ENCODE measurements around the gene PSPH.
"Not testable (repeated sequence)": the region's sequence is repeated elsewhere in the genome, so short reads cannot be mapped to it uniquely, and the experiment has no call there.

PSPH gene

DNA sequence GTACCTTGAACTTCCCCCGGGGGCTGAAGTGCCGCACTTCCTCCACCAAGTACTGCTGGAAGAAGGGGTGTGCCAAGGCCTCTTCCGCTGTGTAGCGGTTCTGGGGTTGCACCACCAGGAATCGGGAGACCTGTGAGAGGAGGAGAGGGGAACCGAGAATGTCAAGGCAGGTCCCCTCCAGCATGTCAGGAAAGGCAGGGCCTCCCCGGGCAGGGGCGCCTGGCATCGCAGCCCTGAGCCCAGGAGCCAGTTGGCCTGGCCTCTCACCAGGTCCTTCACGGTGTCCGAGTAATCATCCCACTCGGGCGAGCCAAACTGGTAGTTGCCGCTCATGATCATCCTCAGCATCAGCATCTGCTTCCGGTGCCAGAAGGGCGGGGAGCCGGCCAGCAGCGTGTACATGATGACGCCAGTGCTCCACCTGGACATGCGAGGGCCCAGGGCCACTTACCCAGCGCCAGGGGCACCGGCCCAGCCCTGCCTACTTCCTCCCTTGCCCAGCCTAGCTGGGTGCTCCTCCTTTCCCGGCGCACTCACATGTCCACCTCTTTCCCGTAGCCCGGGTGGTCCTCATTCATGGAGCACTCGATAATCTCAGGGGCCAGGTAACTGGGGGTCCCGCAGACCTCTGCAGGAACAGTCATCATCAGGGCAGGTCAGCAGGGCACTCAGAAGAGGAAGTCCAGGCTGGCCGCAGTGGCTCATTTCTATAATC is 30.5 kb upstream of the PSPH start:
- no peak overlapping the region for H3K27ac ChIP-seq (ENCODE audit: low read length)
- peaks cover 18% of the 10 kb centered on the region for H3K36me3 ChIP-seq (ENCODE audit: control insufficient read depth, low read depth, low read length)
- H3K9ac ChIP-seq (ENCODE audit: low read length) = no peak overlapping the region
- H3K27me3 ChIP-seq (ENCODE audit: control insufficient read depth, insufficient read depth, low read length) = no peaks in the 10 kb centered on the region
- H3K4me3 ChIP-seq (ENCODE audit: low read length) = no peak overlapping the region
- no peaks in the 10 kb centered on the region for H3K9me3 ChIP-seq (ENCODE audit: control insufficient read depth, low read depth, low read length)
- no peaks in the 10 kb centered on the region for H3K4me1 ChIP-seq (ENCODE audit: control insufficient read depth, low read depth, low read length)

- H3K27me3 ChIP-seq (ENCODE audit: control insufficient read depth, insufficient read depth, low read length); H3K4me3 ChIP-seq (ENCODE audit: low read length); H3K9ac ChIP-seq (ENCODE audit: low read length); H3K9me3 ChIP-seq (ENCODE audit: control insufficient read depth, low read depth, low read length); H3K27ac ChIP-seq (ENCODE audit: low read length); H3K4me1 ChIP-seq (ENCODE audit: control insufficient read depth, low read depth, low read length): not testable (repeated sequence)
- H3K36me3 ChIP-seq (ENCODE audit: control insufficient read depth, low read depth, low read length) = peaks cover 21% of the 10 kb centered on the region
Observed at GRCh38 chr7:56080726-56081435, 29.6 kb upstream of the PSPH start.

DNA sequence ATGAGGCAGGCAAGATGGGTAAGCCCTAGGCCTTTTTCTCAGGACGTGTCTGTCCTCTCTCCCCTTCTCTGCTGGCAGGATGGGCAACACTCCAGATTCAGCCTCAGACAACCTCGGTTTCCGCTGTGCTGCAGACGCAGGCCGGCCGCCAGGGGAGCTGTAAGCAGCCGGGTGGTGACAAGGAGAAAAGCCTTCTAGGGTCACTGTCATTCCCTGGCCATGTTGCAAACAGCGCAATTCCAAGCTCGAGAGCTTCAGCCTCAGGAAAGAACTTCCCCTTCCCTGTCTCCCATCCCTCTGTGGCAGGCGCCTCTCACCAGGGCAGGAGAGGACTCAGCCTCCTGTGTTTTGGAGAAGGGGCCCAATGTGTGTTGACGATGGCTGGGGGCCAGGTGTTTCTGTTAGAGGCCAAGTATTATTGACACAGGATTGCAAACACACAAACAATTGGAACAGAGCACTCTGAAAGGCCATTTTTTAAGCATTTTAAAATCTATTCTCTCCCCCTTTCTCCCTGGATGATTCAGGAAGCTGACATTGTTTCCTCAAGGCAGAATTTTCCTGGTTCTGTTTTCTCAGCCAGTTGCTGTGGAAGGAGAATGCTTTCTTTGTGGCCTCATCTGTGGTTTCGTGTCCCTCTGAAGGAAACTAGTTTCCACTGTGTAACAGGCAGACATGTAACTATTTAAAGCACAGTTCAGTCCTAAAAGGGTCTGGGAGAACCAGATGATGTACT is 28.4 kb upstream of the PSPH start:
- Histone ChIP-seq H3K9me3 (ENCODE audit: control insufficient read depth, low read depth, low read length) (no peaks in the 10 kb centered on the region), H3K27me3 (ENCODE audit: control insufficient read depth, insufficient read depth, low read length) (no peaks in the 10 kb centered on the region), H3K4me1 (ENCODE audit: control insufficient read depth, low read depth, low read length) (no peaks in the 10 kb centered on the region), H3K4me3 (ENCODE audit: low read length) (no peak overlapping the region), H3K9ac (ENCODE audit: low read length) (no peak overlapping the region), H3K27ac (ENCODE audit: low read length) (no peak overlapping the region), H3K36me3 (ENCODE audit: control insufficient read depth, low read depth, low read length) (peaks cover 21% of the 10 kb centered on the region)

DNA sequence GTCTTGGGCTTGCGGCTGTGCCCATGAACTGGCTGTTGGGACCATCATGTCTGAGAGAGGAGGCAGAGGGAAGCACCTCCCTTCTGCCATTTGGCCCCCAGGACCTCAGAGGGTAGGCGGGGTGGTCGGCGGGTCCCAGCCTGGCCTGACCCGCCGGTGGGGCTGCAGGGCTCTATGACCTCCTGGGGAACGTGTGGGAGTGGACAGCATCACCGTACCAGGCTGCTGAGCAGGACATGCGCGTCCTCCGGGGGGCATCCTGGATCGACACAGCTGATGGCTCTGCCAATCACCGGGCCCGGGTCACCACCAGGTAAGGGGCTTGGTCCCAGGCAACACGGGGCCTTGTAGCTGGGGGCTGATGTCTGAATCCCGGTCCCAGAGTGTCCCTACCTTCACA is 27.0 kb upstream of the PSPH start:
- peaks cover 2% of the 10 kb centered on the region for H3K4me1 ChIP-seq (ENCODE audit: control insufficient read depth, low read depth, low read length)
- H3K27me3 ChIP-seq (ENCODE audit: control insufficient read depth, insufficient read depth, low read length) = no peaks in the 10 kb centered on the region
- H3K27ac ChIP-seq (ENCODE audit: low read length) = no peak overlapping the region
- H3K9ac ChIP-seq (ENCODE audit: low read length) = no peak overlapping the region
- no peaks in the 10 kb centered on the region for H3K9me3 ChIP-seq (ENCODE audit: control insufficient read depth, low read depth, low read length)
- peaks cover 21% of the 10 kb centered on the region for H3K36me3 ChIP-seq (ENCODE audit: control insufficient read depth, low read depth, low read length)
- no peak overlapping the region for H3K4me3 ChIP-seq (ENCODE audit: low read length)

GRCh38 chr7:56077681-56078080 is 26.4 kb upstream of the PSPH start:
- peaks cover 21% of the 10 kb centered on the region for H3K36me3 ChIP-seq (ENCODE audit: control insufficient read depth, low read depth, low read length)
- no peaks in the 10 kb centered on the region for H3K9me3 ChIP-seq (ENCODE audit: control insufficient read depth, low read depth, low read length)
- peaks cover 2% of the 10 kb centered on the region for H3K4me1 ChIP-seq (ENCODE audit: control insufficient read depth, low read depth, low read length)
- H3K27me3 ChIP-seq (ENCODE audit: control insufficient read depth, insufficient read depth, low read length) = no peaks in the 10 kb centered on the region
- H3K9ac ChIP-seq (ENCODE audit: low read length) = no peak overlapping the region
- no peak overlapping the region for H3K4me3 ChIP-seq (ENCODE audit: low read length)
- no peak overlapping the region for H3K27ac ChIP-seq (ENCODE audit: low read length)

DNA sequence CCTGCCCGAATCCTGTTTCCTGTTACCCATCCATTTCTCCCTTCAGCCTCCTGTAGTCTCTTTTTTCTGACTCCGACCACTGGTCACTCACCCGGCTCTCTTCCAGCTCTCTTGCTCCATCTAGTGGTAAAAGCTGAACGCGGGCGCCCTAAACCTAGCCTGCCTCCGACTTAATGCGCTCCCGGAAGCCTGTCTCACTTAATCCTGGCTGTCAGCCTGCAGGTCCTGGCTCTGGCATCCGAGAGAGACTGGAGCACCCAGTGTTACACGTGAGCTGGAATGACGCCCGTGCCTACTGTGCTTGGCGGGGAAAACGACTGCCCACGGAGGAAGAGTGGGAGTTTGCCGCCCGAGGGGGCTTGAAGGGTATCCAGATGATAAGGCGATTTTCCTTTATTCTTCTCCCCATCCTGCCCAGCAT is 23.1 kb upstream of the PSPH start:
- H3K36me3 ChIP-seq (ENCODE audit: control insufficient read depth, low read depth, low read length) = peaks cover 22% of the 10 kb centered on the region
- no peaks in the 10 kb centered on the region for H3K27me3 ChIP-seq (ENCODE audit: control insufficient read depth, insufficient read depth, low read length)
- no peaks in the 10 kb centered on the region for H3K9me3 ChIP-seq (ENCODE audit: control insufficient read depth, low read depth, low read length)
- H3K4me3 ChIP-seq (ENCODE audit: low read length) = no peak overlapping the region
- no peak overlapping the region for H3K27ac ChIP-seq (ENCODE audit: low read length)
- H3K4me1 ChIP-seq (ENCODE audit: control insufficient read depth, low read depth, low read length) = peaks cover 2% of the 10 kb centered on the region
- no peak overlapping the region for H3K9ac ChIP-seq (ENCODE audit: low read length)

GRCh38 chr7:56066376-56066775 is 15.1 kb upstream of the PSPH start:
- H3K27me3 ChIP-seq (ENCODE audit: control insufficient read depth, insufficient read depth, low read length); H3K27ac ChIP-seq (ENCODE audit: low read length); H3K9me3 ChIP-seq (ENCODE audit: control insufficient read depth, low read depth, low read length); H3K4me3 ChIP-seq (ENCODE audit: low read length); H3K4me1 ChIP-seq (ENCODE audit: control insufficient read depth, low read depth, low read length); H3K9ac ChIP-seq (ENCODE audit: low read length): not testable (repeated sequence)
- peaks cover 40% of the 10 kb centered on the region for H3K36me3 ChIP-seq (ENCODE audit: control insufficient read depth, low read depth, low read length)

GRCh38 chr7:56063882-56064625 is 12.8 kb upstream of the PSPH start, which contains the start of gene SUMF2:
TSS of gene SUMF2 (plus strand) at chr7:56064286. CDS start at chr7:56064312, 26 bp downstream.
- Histone ChIP-seq H3K27ac (ENCODE audit: low read length) (peak within 1 kb of the TSS; percentile 84), H3K4me1 (ENCODE audit: control insufficient read depth, low read depth, low read length) (peaks cover 3% of the 10 kb centered on the region), H3K36me3 (ENCODE audit: control insufficient read depth, low read depth, low read length) (peaks cover 54% of the 10 kb centered on the region), H3K4me3 (ENCODE audit: low read length) (peak within 1 kb of the TSS; percentile 81), H3K27me3 (ENCODE audit: control insufficient read depth, insufficient read depth, low read length) (no peaks in the 10 kb centered on the region), H3K9ac (ENCODE audit: low read length) (peak within 1 kb of the TSS; percentile 78), H3K9me3 (ENCODE audit: control insufficient read depth, low read depth, low read length) (no peaks in the 10 kb centered on the region)

DNA sequence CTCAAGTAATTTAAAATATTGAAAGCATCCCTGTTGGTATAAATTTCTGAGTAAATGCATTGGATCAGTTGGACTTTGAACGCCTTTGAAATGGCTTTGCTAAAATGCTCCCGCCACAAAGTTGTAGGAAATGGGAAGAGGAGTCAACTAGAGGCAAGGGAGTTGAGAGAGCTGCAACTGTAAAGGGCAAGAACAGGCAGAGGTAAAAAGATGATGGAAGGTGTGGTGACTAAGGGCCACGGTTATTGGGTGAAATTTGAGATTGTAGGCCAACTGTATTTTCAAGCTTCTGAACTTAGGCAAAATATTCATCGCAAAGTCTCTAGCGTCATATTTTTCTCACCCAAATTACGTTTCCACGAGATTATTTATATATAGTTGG is 12.2 kb upstream of the PSPH start:
- peak overlapping the region; percentile 78 for H3K9ac ChIP-seq (ENCODE audit: low read length)
- no peak overlapping the region for H3K27ac ChIP-seq (ENCODE audit: low read length)

GRCh38 chr7:56062382-56062781 is 11.1 kb upstream of the PSPH start:
- H3K36me3 ChIP-seq (ENCODE audit: control insufficient read depth, low read depth, low read length) = peaks cover 62% of the 10 kb centered on the region
- H3K4me1 ChIP-seq (ENCODE audit: control insufficient read depth, low read depth, low read length) = peaks cover 3% of the 10 kb centered on the region
- H3K27ac ChIP-seq (ENCODE audit: low read length) = no peak overlapping the region
- no peaks in the 10 kb centered on the region for H3K9me3 ChIP-seq (ENCODE audit: control insufficient read depth, low read depth, low read length)
- no peaks in the 10 kb centered on the region for H3K27me3 ChIP-seq (ENCODE audit: control insufficient read depth, insufficient read depth, low read length)
- H3K9ac ChIP-seq (ENCODE audit: low read length) = no peak overlapping the region
- no peak overlapping the region for H3K4me3 ChIP-seq (ENCODE audit: low read length)

More for the DNA sequence above, 12.2 kb upstream of the PSPH start:
- Histone ChIP-seq H3K27me3 (ENCODE audit: control insufficient read depth, insufficient read depth, low read length) (no peaks in the 10 kb centered on the region), H3K4me3 (ENCODE audit: low read length) (peak overlapping the region; percentile 81), H3K36me3 (ENCODE audit: control insufficient read depth, low read depth, low read length) (peaks cover 54% of the 10 kb centered on the region), H3K9me3 (ENCODE audit: control insufficient read depth, low read depth, low read length) (no peaks in the 10 kb centered on the region), H3K4me1 (ENCODE audit: control insufficient read depth, low read depth, low read length) (peaks cover 3% of the 10 kb centered on the region)

DNA sequence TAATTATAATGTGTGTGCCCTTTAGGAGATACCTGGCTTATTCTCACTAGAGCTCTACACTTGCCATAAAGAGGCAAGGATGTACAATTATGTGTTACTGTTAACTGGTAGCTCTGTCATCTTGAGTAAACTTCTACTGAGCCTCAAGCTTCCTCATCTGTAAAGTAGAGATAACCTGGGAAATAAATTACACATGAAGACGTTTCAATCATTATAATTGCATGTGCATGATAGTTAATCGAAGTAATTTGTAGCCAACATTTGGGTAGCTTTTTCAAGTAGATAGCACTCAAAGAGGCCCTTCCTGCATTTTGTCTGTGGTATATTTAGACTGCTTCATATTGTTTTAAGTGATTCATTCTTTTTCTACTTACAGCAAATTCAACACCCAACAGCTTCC is 2.7 kb upstream of the PSPH start:
- Histone ChIP-seq H3K9me3 (ENCODE audit: control insufficient read depth, low read depth, low read length) (no peaks in the 10 kb centered on the region), H3K27ac (ENCODE audit: low read length) (no peak overlapping the region), H3K4me1 (ENCODE audit: control insufficient read depth, low read depth, low read length) (peaks cover 12% of the 10 kb centered on the region), H3K27me3 (ENCODE audit: control insufficient read depth, insufficient read depth, low read length) (no peaks in the 10 kb centered on the region), H3K9ac (ENCODE audit: low read length) (peak overlapping the region; percentile 85), H3K4me3 (ENCODE audit: low read length) (no peak overlapping the region), H3K36me3 (ENCODE audit: control insufficient read depth, low read depth, low read length) (peaks cover 63% of the 10 kb centered on the region)

All from iPS-18a (cell line).